ENCODE results near the gene SLX9. TPM values are rescaled to one million over a fixed set of nuclear protein-coding genes. Genes with fewer than 3 reads are reported as not detected.

Gene SLX9
- total and polyA plus RNA-seq, 8 donors = 5.4 to 83.4 (median 19.3) TPM

DNA sequence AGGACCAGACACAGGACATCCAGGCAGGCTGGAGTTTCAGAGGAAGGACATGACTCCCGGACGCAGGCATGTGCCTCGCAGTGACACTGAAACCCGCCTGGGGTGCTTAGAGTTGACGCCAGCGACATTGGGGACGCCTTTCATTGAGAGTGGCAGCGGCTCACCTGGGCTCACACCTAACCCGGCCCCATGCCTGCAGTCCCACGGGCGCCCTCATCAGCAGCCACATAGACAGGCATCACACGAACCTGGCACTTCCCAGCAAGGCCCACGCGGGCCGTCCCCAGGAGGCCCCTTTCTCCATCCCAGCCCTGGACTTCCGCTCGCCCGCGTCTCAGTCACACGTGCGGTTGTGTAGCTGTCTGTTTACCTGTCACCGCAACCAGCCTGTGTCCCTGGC is 36.1 kb upstream of the SLX9 start:
- H3K27me3 ChIP-seq = peaks cover 0 to 18% (median 0%) of the 10 kb centered on the region in 3 donors
- peaks cover 0 to 39% (median 22%) of the 10 kb centered on the region in 4 donors for H3K4me1 ChIP-seq
- H3K9me3 ChIP-seq = no peaks in the 10 kb centered on the region
- no peak overlapping the region for H3K27ac ChIP-seq
- peak in 1 of 2 donors; percentile 40 for DNase-seq
- intact Hi-C loops (cut with DNase I; ENCODE audit: low total_unique reads) = no loop called here
- 53 to 78% (median 62%) methylated on average over 20 to 22 of the region's 22 CpGs for WGBS, 5 donors
- peaks cover 0 to 56% (median 17%) of the 10 kb centered on the region in 4 donors for H3K36me3 ChIP-seq
- H3K4me3 ChIP-seq = no peak overlapping the region
- TF ChIP-seq POLR2A (IDR thresholded peaks at IDR 0.05) = no peak
- no peak for TF ChIP-seq EP300 (IDR thresholded peaks at IDR 0.05)
- TF ChIP-seq POLR2AphosphoS5 (IDR thresholded peaks at IDR 0.05) = no peak
- TF ChIP-seq, protein P1, sequence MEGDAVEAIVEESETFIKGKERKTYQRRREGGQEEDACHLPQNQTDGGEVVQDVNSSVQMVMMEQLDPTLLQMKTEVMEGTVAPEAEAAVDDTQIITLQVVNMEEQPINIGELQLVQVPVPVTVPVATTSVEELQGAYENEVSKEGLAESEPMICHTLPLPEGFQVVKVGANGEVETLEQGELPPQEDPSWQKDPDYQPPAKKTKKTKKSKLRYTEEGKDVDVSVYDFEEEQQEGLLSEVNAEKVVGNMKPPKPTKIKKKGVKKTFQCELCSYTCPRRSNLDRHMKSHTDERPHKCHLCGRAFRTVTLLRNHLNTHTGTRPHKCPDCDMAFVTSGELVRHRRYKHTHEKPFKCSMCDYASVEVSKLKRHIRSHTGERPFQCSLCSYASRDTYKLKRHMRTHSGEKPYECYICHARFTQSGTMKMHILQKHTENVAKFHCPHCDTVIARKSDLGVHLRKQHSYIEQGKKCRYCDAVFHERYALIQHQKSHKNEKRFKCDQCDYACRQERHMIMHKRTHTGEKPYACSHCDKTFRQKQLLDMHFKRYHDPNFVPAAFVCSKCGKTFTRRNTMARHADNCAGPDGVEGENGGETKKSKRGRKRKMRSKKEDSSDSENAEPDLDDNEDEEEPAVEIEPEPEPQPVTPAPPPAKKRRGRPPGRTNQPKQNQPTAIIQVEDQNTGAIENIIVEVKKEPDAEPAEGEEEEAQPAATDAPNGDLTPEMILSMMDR (IDR thresholded peaks at IDR 0.05) = no peak

DNA sequence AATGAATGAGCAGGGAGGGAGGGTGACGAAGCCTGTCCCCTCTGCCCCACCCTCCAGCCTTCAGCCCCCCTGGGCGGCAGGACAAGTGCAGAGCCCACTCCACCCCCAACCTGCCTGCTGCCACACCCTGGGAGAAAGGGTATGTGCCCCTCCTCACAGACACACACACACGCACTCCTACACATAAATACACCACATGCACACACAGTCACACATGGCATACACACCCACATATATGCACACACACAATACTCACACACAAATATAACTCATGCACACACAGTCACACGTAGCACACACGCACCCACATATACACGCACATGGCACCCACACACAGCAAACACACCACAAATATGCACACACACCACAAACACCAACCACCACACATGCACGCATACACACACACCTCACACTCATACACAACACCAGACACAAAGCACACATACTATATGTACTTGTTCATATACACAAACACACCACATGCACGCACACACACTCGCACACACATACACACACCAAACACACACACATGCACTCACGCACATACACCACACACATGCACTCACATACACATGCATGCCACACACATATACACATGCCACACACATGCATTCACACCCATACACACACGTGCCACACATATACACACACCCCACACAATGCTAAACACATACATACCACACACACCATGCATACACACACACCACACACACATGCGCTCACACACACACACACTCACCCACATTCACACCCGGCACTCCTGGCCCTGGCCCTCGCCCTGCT is 35.5 kb upstream of the SLX9 start:
- Histone ChIP-seq H3K4me1 (peaks cover 0 to 45% (median 24%) of the 10 kb centered on the region in 4 donors), H3K36me3 (peaks cover 0 to 50% (median 16%) of the 10 kb centered on the region in 4 donors), H3K4me3 (no peak overlapping the region), H3K9me3 (no peaks in the 10 kb centered on the region), H3K27me3 (peaks cover 0 to 11% (median 0%) of the 10 kb centered on the region in 3 donors), H3K27ac (no peak overlapping the region)
- TF ChIP-seq, protein P1 (IDR thresholded peaks at IDR 0.05) = no peak
- TF ChIP-seq EP300 (IDR thresholded peaks at IDR 0.05) (no peak), POLR2AphosphoS5 (IDR thresholded peaks at IDR 0.05) (no peak), POLR2A (IDR thresholded peaks at IDR 0.05) (no peak)
- no peak for DNase-seq
- WGBS, 5 donors = 83 to 87% (median 85%) methylated on average over 14 of the region's 14 CpGs
- intact Hi-C loops (cut with DNase I; ENCODE audit: low total_unique reads) = no loop called here

DNA sequence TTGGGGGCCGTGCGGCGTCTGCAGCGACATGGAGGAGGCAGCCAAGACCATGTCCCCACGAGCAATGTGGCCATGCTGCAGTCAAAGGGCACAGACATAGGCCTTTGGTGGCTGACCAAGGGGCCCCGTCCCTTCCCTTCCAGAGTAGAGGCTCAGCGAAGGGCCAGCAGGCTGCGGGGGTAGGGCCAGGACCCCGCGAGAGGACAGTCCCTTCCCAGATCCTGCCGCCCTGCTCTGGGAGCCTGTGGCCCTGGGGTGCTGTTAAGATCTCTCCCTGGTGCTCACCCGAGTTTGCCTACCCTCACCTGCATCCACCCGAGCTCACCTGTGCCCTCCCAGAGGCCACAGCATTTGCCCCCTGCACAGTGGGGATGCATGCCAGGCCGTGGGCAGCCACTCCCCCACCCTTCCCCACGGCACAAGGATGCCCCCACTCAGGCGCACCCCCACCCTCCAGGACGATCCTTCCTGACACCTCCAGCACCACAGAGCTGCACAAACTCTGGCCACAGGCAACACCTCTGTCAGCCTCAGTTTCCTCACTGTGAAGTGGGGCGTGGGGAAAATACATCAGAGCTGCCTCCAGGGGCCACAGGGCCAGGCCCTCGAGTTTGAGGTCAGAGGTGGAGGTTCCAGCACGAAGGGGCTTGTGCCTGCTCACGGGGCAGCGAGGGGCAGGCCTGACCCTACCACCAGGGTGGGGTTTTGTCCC is 34.7 kb upstream of the SLX9 start:
- peaks cover 0 to 53% (median 28%) of the 10 kb centered on the region in 4 donors for H3K4me1 ChIP-seq
- intact Hi-C loops (cut with DNase I; ENCODE audit: low total_unique reads) = no loop called here
- TF ChIP-seq, protein P1 (IDR thresholded peaks at IDR 0.05) = no peak
- TF ChIP-seq EP300 (IDR thresholded peaks at IDR 0.05) = no peak
- TF ChIP-seq POLR2A (IDR thresholded peaks at IDR 0.05) = no peak
- no peak for TF ChIP-seq POLR2AphosphoS5 (IDR thresholded peaks at IDR 0.05)
- H3K4me3 ChIP-seq = no peak overlapping the region
- no peaks in the 10 kb centered on the region for H3K9me3 ChIP-seq
- DNase-seq = no peak
- peaks cover 0 to 41% (median 15%) of the 10 kb centered on the region in 4 donors for H3K36me3 ChIP-seq
- peaks cover 0 to 3% (median 0%) of the 10 kb centered on the region in 3 donors for H3K27me3 ChIP-seq
- H3K27ac ChIP-seq = no peak overlapping the region
- 74 to 92% (median 91%) methylated on average over 14 to 22 of the region's 22 CpGs for WGBS, 5 donors

DNA sequence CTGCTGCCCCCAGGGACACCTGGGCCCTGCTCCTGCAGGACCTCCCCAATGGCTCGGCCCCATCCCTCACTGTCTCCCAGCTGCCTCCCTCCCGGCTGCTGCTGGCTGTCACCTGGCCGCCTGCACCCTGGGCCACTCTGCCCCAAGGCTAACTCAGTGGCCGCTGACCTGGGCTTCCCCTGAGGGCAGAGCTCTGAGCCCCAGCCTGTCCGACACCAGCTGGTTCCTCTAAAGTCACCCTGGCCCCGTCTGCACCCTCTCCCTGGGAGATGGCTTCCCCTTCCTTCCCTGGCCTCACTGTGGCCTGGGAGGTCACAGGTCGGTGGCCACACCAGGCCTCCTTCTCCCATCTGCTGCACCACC is 34.1 kb upstream of the SLX9 start:
- H3K36me3 ChIP-seq = peaks cover 0 to 36% (median 13%) of the 10 kb centered on the region in 4 donors
- H3K27ac ChIP-seq = no peak overlapping the region
- peaks cover 4 to 58% (median 33%) of the 10 kb centered on the region in 4 donors for H3K4me1 ChIP-seq
- no peak for TF ChIP-seq EP300 (IDR thresholded peaks at IDR 0.05)
- TF ChIP-seq POLR2AphosphoS5 (IDR thresholded peaks at IDR 0.05) = no peak
- intact Hi-C loops (cut with DNase I; ENCODE audit: low total_unique reads) = no loop called here
- H3K9me3 ChIP-seq = no peaks in the 10 kb centered on the region
- WGBS, 5 donors = 72 to 95% (median 87%) methylated on average over 4 to 7 of the region's 7 CpGs
- no peak overlapping the region for H3K4me3 ChIP-seq
- DNase-seq = no peak
- H3K27me3 ChIP-seq = no peaks in the 10 kb centered on the region

All from stomach (tissue), 9 donors.